CD4-positive, alpha-beta T cell treated with Interleukin-17A for 4 hours (primary cell): Measurements from ENCODE around the gene CHSY1.

Experiments used
- DNase-seq: peaks from one replicate; pipeline ENCODE4 v3.0.0-alpha.2; 2020; ENCODE audit warnings: mixed read lengths

The CHSY1 gene

DNA sequence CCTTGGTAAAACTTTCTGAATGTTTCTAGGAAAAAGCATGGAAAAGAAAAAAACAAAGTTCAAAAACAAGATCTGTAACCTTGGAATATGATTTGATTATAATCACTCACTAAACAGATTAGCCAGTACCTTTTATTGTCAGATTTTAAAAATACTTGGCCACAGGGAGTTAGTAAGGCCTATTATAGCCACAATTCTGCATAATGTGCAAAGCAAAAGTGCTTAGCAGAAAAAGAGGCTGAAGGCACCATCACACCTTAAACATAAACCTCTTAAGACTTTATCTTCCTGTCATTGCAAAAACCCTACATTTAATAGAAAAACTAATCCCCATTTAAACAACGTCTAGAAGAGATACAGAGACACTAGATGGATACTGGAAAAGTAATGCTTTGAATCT, 41.8 kb downstream of the CHSY1 start:
- DNase-seq = no peak

DNA sequence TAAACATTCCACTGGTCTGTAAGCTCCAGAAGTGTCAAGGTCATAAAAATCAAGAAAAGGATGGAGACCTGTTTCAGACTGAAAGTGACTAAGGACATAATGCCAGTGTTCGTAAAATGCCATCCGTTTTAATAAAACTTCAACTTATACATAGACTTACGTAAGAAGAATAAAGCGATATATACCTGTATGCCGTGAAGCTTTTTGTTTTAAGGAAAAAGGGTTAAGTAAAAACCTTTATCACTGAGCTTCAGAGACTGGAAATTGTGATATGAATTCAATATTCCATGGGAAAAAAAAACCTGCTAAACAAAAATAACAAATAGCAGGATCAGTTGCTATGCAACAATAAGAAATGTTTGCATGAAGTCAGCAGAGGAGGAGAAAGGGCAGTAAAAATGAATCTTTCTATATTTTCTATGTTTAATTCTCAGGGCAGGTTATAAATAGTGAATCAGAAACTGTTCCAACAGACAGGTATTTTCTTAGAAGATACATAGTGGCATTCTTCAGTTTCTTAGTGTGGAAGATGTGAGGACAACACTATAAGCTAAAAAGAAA, 42.5 kb downstream of the CHSY1 start:
- no peak for DNase-seq

DNA sequence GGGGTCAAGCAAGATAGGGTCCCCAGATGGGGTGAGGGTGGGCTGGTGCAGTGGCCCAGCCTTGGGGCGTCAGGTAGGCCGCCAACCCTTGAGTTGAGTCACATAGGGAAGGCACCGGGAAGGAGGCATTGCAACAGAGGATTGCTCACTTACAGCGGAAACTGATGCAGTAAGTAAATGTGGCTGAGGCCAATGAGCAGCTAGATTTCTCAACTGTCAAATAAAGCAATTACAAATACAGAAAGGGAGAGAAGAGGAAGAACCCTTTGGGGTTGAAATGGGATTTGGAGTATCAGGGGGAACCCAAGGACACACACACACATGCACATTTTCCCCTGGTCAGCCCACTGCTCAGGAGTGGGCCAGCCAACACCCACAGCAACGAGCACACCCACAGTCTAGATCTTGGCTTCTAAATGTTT, 44.0 kb downstream of the CHSY1 start:
- no peak for DNase-seq

DNA sequence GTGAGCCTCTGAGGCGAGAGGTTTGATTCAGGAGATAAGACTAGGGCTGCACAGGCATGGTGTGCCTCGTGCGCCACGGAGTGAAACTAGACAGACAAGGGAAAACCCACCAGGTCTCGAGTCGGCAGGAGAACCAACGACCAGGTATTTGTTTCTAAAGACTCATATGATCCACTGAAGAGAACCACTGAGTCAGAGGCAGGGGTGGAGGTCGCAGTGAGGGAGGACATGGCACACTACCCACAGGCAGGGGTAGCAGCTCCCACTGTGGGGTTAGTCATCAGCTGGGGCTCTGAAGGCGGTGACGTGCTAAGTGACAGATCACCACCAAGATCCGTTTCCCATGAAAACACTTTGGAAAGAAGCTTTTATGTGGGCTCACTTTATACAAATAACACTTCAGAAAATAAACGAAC, 45.7 kb downstream of the CHSY1 start:
- DNase-seq = peak; percentile 83

DNA sequence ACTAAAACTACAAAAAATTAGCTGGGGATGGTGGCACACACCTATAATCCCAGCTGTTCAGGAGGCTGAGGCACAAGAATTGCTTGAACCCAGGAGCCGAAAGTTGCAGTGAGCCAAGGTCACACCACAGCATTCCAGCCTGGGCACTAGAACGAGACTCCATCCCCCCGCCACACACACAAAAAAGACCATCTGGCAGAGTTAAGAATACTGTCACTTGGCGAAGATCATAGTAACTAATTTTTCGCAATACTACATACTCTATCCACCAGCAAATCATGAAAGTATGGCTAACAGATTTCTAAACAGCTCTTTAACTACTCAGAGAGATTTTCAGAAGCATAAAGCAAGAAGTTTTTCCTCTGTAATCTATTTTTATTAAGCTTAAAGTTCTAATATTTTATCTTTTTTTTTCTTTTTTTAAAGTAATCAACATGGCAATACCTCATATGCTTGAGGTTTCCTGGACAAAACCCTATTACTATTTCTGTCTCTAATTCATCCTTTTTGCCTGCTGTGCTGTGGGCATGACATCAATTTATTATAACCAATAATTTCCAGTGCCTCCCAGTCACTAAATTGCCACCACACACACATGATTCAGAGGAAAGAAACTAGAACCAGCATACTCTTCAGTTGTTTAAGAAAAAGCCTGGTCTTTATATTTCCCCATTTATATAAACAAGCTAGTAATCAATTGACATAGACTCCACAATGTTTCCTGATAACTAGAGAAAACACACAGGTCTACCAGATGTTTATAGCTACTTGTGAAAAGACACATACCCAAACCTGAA, 46.9 kb downstream of the CHSY1 start:
- DNase-seq = no peak

DNA sequence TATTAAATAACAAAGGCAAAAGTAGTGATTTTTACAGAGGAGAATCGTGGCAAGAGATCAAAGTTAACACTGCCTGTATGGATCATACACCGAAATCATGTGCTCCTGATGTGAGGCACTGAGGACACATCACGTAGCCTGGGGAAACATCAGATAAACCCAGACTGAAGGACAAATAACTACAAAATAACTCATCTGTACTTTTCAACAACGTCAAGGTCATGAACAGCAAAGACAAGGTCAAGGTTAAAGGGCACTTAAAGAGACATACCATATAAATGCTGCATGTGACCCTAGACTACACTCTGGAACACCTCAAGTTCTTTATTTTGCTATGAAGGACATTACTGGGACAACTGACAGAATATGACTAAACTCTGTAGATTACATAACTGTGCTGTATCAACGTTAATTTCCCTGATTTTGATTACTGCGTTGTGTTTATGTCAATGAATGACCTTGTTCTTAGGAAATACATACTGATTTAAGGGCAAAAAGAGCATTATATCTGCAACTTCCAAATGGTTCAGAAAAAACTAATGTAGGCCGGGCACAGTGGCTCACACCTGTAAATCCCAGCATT, 48.1 kb downstream of the CHSY1 start:
- no peak for DNase-seq

DNA sequence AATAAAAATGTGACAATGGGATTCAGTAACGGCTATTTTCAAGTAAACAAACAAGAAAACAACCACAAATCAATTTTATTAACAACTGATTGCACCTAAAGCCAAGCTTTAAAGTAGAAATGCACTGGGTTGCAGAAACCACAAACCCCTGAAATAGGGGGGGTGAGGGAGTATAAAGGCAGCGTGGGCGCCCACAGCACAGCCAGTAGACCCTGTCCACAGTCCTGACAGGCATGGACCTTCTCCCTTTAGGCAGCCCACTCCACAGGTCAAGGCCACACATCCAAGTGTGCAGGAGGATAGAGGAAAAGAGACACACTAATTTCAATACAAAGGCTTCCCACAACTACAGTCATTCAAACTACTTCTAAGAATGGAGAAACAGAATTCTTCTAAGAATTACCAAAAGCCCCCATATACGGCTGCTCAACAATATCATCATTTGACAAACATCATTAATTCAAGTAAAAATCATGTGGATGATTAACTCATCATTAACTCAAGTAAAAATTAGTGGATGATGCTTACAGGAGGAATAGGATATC, 48.7 kb downstream of the CHSY1 start:
- no peak for DNase-seq

DNA sequence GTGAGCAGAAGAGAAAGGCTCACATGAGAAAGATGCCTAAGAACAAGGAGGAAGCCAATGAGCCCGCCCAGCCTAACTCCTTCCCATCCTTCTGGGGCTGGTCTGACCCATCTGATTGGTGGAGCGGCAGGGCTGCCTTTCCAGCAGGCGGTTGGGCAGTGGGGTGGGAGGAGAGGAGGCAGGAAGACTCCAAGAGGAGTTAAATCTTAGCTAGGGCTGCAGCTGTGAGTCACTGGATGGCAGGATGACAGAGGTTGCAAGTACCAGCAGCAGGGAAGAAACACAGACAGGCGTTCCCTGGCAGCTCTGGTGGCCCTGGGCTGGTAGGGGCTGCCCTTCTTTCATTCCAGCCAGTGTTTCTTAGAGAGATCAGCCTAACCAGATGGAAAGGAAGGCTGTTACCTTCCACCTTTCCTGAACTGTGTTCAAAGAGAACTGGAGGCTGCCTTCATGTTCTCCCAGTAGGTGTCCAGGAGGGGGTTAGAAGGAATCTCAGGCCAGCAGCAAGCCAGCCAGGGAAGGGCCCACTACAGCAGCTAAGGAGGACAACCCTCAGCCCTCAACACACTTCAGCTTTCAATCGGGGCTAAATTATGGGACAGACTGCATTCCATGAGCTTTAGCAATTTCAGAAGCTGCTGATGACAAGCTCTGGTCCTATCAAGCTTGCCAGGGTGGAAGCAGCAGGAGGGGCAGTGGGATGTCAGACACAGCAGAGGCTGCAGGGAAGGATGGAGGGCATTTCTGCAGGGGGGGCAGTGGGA, 50.3 kb downstream of the CHSY1 start:
- DNase-seq = peak; percentile 41

DNA sequence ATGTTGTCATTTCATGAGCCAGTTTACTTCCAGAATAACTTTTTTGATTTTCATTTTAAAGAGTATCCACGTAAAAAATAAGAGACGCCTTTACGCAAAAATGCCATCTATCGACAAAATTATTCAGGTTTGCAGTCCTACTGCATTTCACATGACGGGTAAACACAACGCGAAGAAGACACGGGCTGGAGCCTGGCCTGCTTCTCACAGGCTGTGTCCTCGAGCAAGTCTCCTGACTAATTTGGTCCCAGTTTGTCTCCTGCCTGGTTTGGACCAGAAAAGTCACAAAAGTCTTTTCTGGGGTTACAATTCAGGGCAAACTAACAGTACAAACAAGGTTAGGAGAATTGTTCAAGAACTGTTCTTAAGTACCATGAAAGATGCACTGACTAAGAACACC, 51.7 kb downstream of the CHSY1 start:
- no peak for DNase-seq

DNA sequence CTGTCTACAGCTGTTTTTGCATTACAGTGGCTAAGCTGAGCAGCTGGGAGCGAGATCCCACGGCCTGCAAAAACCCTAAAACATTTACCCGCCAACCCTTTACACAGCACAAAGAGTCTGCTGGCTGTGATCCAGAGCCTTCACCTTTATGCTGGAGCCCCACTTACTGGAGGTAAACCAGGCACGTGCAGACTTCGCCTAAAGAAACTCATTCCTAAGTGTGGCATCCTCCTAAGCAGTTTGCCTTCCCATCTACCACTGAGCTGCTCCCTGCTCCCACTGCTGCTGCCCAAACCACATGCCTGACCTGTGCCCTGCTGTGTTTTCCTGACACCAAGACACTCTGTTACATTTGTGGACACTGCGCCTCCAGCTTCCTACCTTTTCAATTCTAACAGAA, 53.0 kb downstream of the CHSY1 start:
- DNase-seq = no peak

DNA sequence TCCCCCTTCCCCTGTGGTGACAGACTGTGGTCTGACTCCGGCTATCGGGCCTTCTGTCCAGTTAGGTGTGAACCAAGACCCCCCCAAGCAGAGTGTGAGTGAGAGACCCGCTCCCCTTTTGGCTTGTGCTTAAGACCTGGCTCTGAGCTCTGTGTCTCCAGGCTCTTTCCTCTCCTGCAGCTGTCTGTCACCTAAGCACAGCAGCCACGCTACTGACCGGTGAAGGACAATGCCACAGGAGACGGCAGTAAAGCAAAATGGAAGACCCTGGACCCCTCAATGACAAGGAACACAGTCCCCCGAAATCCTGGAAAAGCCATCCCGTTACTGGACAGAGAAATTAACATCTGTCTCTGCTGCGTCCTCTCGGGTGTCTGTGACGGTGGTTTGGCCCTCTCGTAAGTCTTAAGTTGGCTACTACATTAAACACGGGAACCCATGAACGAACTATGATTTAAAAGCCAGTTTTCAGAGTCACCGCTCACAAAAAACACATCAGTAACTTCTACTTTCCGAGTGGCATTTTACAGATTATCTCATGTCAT, 53.7 kb downstream of the CHSY1 start:
- DNase-seq = no peak

DNA sequence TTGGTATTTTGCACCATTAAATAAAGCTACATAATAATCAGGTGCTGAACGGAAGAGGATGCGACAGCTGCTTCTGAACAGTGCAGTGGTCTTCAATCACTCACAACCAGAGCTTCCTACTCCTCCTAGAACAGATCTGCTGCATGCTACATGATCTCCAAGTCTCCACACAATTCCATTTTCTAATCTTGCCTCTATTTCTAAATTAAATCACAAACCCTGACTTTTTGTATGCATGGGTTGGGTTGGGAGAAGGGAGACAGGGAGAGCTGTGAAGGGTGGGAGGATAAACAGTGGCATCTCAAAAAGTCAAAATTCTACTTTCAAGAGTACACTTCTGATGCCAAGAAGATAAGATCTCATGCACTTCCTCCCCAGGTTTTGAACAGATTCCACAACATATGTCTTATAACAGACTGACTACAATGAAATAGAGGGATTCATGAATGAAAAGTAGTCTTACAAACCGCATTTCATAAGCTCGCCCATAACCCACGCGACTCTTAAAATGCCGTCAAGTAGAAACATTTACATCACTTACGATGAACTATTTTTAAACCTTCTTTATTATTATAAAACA, 57.2 kb downstream of the CHSY1 start:
- DNase-seq = peak; percentile 11

DNA sequence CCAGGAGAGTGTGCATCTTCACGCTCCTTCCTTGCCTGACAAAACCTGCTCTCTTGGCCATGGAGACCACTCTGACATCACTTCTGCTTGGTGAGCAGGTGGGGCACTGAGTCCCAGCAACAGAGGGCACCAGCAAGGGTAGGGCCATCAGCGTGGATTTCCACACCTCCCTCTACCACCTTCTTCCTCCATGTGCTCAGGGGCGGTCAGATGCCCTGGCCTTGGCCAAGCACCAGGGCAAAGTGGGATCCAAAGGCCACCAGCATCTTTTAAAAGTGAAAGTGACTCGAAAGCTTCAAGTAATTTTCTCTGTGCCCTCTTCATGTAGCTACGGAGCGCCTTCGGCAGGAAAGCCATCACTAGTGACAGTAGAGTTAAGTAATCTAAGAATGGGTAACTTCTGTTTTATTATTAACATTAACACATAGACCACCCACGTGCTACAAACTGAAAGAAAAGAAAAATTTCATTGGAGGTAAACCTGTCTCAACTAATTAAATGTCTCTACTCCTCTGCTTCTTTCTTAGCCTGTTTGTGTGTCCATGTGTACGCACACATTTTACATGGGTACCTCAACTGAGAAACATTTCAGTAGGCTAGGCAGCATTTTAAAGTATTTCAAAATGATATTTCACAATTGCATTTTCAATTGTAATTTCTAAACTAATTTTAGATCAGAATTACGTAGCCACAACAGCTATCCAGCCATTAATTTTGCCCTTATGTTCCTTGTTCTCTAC, 57.9 kb downstream of the CHSY1 start:
- DNase-seq = no peak

DNA sequence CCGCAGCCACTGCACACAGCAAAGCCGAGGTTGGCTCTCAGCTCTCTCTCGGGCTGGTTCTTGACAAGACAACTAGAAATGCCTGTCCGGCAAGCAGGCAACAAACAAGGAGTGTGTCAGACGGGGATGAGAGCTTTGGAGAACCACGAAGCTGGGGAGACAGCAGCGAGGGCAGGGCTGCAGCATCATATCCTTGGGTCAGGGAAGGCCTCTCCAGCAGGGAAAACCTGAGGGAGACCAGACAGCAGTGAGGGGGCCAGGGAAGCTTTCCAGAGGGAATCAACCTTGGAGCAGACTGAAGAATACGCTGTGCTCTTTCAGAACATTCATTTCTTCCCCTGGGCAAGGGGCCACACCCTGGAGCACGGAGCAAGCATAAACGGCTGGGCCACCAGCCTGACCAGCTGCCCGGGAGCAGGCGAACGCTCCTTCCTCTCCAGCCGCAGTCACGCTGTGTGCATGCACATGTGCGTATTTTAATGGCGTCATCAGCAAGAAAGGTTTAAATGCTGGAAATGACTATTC, 58.7 kb downstream of the CHSY1 start:
- DNase-seq = no peak

DNA sequence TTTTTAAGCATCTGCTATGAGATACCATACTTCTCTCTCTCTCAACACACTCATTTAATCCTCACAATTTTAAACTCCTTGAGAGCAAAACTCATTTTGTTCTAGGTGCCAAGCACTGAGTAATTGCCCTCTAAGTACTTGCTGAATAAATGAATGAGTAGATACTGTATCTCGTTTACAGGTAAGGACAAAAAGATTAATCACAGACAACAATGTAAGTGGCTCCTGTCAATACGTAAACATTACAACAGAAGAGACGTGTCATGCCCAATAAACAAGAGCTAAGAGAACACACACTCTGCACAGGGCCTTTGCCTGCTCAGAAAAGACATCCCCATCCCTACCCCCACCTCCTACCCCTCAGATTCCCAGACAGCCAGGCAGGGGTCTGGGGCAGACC, 59.8 kb downstream of the CHSY1 start:
- DNase-seq = no peak

DNA sequence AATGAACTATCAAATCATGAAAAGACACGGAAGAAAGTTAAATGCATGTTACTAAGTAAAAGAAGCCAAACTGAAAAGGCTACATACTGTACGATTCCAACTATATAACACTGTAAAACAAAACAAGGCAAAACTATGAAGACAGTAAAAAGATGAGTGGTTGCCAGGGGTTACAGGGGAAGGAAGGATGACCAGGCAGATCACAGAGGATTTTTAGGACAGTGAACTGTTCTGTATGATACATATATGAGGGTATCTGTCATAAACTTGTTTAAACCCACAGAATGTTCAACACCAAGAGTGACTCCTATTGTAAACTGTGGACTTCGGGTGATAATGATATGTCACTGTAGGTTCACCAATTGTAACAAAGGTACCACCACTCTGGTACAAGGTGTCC, 60.6 kb downstream of the CHSY1 start:
- no peak for DNase-seq

DNA sequence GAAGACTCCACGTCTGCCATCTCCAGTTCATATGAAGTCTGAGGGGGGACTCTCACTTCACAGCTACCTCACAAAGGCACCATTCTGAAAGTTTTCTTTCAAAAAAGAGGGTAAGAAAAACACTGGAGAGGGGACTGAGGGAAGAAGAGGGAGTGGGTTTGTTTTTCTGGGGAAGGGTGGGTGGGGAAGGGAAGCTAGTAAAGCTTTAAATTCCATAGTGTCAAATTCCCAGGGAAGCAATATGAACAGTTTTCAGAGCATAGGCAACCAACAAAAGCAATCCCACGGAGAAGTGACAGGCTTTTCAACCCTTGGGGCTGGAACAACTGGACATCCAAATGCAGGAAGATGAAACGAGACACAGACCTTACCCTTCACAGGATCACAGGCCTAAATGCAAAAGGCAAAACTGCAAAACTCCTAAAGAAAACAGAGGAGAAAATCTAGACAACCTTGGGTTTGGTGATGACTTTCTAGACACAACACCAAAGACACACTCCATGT, 61.7 kb downstream of the CHSY1 start:
- no peak for DNase-seq

DNA sequence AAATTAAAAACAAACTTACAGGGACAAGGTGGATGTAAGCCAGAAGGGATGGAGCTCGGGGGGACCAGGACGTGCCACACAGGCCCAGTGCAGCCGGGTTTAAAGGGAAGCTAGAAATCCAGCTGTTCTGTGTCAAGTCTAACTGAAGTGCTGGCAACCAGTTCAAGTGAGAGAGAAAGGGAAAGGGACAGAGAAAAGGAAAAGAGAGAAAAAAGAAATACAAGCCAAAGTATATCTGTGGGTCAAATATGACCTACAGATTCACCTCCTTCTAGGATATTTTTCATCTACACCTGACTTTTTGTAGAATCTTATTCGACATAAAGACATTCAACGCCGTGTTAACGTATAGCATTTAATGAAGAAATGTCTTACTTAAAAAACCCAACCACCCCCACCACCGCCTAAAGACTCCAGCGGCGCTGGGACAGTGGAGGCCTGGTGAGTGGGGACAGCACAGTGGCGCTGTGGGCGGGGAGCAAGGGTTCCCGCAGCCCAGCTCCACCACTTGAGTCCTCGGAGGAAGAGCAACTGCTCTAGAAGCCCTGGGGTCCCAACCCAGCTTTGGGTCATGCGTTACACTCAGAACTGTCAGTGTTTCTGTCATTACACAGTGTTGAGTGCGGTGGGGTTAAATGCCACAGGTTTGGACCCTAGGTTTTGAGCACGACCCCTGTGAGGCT, 62.3 kb downstream of the CHSY1 start:
- DNase-seq = no peak

DNA sequence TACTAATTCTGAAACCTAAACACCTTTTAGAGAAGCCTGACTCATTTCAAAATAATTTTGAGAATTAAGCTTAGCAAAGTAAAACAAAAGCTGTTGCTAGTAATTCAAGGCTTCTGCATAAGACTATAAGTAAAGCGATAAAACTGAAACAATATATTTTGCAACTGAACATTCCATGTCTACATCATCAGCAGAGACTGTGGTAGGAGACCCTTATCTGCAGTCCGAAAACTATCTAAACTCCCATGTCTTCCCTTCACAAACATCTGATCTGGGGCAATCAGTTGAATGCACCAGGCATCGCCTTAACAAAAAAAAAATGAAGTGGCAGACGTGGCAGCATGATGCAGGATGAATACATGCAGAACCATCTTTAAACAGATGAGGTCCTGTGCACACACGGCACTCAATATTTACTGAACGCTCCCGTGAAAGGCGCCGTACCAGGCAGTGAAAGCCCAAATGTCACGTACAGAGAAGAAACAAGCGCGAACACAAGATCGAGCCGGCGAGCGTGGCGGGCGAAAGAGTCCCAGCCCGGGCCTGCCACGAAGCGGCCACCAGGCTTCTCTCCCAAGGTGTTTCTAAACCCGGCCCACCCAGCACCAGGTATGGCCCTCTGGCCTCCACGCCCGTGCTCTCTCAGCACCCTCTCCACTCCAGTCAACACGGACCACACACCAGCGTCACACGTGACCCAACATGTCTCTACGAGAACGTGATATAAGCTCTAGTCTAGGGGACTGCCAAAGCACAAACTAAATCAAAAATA, 63.0 kb downstream of the CHSY1 start:
- DNase-seq = no peak
